Measurements from ENCODE around the gene ALG11.
"Not testable (repeated sequence)": the region's sequence is repeated elsewhere in the genome, so short reads cannot be mapped to it uniquely, and the experiment has no call there.

ALG11 gene

DNA sequence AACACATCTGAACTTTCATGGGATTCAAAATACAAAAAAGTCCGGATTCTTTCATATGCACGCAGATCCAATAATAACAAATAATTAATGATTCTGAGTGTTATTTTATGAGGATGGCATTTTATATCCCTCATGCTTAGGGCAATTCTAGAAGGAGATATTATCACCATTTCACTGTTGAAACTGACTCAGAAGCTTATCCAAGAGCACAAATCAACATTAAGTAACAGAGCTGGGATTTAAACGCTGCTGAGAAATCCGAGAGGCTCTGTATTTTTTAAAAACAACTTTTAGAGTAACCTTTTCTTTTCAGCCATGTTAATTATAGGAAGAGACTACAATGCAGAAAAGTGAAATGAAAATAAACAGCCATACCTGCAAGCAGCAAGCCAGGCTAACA lies 31.3 kb upstream of the ALG11 start:
- Histone ChIP-seq H3K36me3 (ENCODE audit: control insufficient read depth, insufficient read depth, low read length) (no peaks in the 10 kb centered on the region), H3K4me3 (ENCODE audit: low read length) (no peak overlapping the region), H3K9ac (ENCODE audit: low read length) (no peak overlapping the region), H3K9me3 (ENCODE audit: control insufficient read depth, low read length) (no peaks in the 10 kb centered on the region), H3K4me1 (ENCODE audit: control insufficient read depth, insufficient read depth, low read length) (peaks cover 27% of the 10 kb centered on the region), H3K27me3 (ENCODE audit: control insufficient read depth, insufficient read depth, low read length) (no peaks in the 10 kb centered on the region)

DNA sequence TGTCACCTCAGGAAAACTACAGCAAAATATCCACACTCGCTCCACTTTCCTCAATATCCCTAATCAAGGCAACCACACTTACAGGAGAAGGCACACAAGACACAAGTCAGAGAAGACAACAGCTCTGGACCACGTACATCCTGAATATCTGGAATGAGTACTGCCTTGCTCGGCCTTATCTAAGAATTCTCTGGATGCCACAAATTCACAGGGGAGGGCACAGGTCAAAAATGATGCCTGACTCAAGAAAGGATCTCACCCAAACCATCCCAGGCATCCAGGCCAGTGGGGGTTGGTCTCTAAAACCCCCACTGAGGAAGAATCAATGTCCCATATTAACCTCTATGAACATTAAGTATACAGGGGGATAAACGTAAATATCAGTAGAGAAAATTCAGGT lies 30.8 kb upstream of the ALG11 start:
- Histone ChIP-seq H3K9ac (ENCODE audit: low read length) (no peak overlapping the region), H3K9me3 (ENCODE audit: control insufficient read depth, low read length) (no peaks in the 10 kb centered on the region), H3K4me1 (ENCODE audit: control insufficient read depth, insufficient read depth, low read length) (peaks cover 27% of the 10 kb centered on the region), H3K36me3 (ENCODE audit: control insufficient read depth, insufficient read depth, low read length) (no peaks in the 10 kb centered on the region), H3K4me3 (ENCODE audit: low read length) (no peak overlapping the region), H3K27me3 (ENCODE audit: control insufficient read depth, insufficient read depth, low read length) (no peaks in the 10 kb centered on the region)

DNA sequence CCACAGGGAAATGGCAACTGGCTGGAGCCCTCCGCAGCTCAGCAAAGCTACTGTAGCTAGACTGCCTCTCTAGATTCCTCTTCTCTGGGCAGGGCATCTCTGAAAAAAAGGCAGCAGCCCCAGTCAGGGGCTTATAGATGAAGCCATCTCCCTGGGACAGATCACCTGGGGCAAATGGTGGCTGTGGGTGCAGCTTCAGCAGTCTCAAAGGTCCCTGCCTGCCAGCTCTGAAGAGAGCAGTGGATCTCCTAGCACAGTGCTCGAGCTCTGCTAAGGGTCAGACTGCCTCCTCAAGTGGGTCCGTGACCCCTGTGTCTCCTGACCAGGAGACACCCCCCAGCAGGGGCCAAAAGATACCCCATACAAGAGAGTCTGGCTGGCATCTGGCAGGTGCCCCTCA lies 28.9 kb upstream of the ALG11 start:
- peaks cover 26% of the 10 kb centered on the region for H3K4me1 ChIP-seq (ENCODE audit: control insufficient read depth, insufficient read depth, low read length)
- not testable (repeated sequence) for H3K4me3 ChIP-seq (ENCODE audit: low read length); H3K36me3 ChIP-seq (ENCODE audit: control insufficient read depth, insufficient read depth, low read length); H3K9me3 ChIP-seq (ENCODE audit: control insufficient read depth, low read length); H3K27me3 ChIP-seq (ENCODE audit: control insufficient read depth, insufficient read depth, low read length); H3K9ac ChIP-seq (ENCODE audit: low read length)

DNA sequence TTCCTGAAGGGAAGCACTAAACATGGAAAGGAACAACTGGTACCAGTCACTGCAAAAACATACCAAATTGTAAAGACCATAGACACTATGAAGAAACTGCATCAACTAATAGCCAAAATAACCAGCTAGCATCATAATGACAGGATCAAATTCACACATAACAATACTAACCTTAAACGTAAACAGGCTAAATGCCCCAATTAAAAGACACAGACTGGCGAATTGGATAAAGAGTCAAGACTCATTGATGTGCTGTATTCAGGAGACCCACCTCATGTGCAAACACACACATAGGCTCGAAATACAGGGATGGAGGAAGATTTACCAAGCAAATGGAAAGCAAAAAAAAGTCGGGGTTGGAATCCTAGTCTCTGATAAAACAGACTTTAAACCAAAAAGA lies 27.3 kb upstream of the ALG11 start:
- H3K9me3 ChIP-seq (ENCODE audit: control insufficient read depth, low read length); H3K27me3 ChIP-seq (ENCODE audit: control insufficient read depth, insufficient read depth, low read length); H3K4me3 ChIP-seq (ENCODE audit: low read length); H3K9ac ChIP-seq (ENCODE audit: low read length); H3K36me3 ChIP-seq (ENCODE audit: control insufficient read depth, insufficient read depth, low read length): not testable (repeated sequence)
- peaks cover 11% of the 10 kb centered on the region for H3K4me1 ChIP-seq (ENCODE audit: control insufficient read depth, insufficient read depth, low read length)

DNA sequence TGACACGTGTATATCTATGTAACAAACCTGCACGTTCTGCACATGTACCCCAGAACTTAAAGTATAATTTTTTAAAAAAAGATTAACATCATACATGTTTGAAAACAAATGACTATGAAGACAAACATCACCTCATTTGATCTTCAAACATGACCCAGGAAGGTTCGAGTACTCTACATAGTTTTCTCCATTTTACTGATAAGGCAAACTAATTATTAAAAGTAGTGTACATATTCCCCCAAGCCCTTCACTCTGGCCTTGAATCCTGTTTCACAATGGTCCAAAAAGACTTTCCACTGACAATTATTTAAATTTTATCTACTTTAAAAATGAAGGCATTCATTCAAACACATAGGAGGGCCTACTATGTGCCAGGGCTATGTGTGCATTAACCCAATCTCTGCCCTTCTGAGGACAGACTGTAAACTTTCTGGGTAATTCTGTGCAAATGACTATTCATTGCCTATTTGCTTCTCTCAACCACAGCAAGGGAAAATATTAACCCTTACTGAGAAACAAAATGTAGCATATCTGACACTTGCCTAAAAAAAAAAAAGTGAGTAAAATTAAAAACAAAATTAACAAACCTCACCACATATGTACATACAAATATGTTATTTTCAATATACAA lies 23.1 kb upstream of the ALG11 start:
- Histone ChIP-seq H3K36me3 (ENCODE audit: control insufficient read depth, insufficient read depth, low read length) (no peaks in the 10 kb centered on the region), H3K9ac (ENCODE audit: low read length) (no peak overlapping the region), H3K4me3 (ENCODE audit: low read length) (no peak overlapping the region), H3K9me3 (ENCODE audit: control insufficient read depth, low read length) (no peaks in the 10 kb centered on the region), H3K27me3 (ENCODE audit: control insufficient read depth, insufficient read depth, low read length) (no peaks in the 10 kb centered on the region), H3K4me1 (ENCODE audit: control insufficient read depth, insufficient read depth, low read length) (no peaks in the 10 kb centered on the region)

DNA sequence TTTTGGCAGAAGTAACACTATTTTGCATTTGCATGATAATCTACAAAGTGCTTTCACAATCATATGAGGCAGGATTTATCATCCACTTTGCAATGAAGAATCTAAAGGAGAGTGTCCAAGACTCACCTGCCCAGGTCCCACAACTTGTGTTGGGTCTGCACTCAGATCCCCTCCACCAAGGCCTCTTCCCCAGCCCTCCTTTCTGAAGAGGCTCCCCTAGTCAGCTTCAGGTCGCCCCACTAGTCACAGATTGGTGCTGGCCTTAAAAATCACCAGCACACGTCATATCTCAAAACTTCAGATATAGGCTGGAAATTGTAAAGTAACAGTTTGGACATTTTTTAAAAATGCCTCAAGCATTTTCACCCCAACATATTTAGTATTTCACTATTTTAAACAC lies 18.5 kb upstream of the ALG11 start:
- Histone ChIP-seq H3K9ac (ENCODE audit: low read length) (no peak overlapping the region), H3K27me3 (ENCODE audit: control insufficient read depth, insufficient read depth, low read length) (no peaks in the 10 kb centered on the region), H3K36me3 (ENCODE audit: control insufficient read depth, insufficient read depth, low read length) (no peaks in the 10 kb centered on the region), H3K4me1 (ENCODE audit: control insufficient read depth, insufficient read depth, low read length) (peaks cover 36% of the 10 kb centered on the region), H3K4me3 (ENCODE audit: low read length) (no peak overlapping the region), H3K9me3 (ENCODE audit: control insufficient read depth, low read length) (no peaks in the 10 kb centered on the region)

DNA sequence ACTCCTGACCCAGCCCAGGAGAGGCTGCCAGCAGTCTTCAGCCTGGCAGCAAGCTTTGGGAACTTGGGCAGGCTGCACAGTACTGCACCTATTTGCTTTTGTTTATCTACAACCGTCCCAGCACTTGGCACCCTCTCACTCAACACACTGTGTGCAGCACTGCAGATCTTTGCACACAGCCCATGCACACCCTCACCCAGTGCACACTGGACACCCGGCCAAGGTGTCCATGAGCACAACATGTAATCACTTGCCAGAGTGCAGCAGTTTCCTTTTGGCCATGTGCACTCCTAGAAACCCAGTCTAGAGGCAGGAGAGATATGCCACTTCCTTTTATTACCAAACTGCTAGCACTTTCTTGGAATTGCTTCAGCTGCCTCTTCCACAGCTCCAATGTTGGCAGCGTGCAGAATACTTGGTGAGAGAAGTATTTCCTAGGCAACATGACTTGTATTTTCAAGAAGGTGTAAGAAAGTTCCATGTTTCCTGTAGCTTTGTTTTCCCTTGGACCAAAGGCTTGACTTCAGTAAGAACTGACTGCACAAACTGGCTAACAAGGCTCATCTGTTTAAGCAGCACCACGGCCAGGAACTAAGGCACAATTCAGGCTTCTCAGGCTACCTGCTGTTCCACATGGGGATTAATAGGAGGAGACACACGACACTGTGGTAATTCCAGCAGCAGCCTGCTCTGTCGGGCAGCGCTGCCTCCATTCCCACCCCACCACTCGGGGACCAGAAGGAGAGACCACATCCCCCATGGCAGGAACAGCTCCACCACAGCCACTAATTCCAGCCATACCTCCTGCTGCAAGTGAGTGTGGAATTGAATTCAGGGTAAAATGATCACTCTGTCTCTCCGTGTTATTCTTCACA lies 16.3 kb upstream of the ALG11 start:
- H3K4me3 ChIP-seq (ENCODE audit: low read length): no peak overlapping the region

DNA sequence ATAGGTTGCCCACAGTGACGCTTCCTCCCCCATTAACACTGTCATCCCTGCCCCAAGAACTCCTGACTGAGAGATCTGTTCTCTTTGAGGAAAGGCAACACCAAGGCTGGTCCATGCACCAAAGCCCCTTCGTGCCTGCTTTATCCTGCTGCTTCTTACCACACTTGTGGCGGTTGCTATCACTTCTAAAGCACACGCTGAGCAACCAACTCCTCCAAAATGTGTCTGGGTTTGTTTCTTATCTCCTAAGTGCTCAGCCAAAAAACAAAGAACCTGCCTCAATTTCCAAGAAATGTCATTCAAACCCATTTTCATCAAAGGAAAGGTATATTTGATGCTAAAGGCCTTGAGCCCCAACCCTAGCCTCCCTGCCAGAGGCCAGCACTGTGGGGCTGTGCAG lies 15.6 kb upstream of the ALG11 start:
- H3K4me3 ChIP-seq (ENCODE audit: low read length): no peak overlapping the region
- peak overlapping the region; percentile 44 for H3K9ac ChIP-seq (ENCODE audit: low read length)
- peaks cover 57% of the 10 kb centered on the region for H3K4me1 ChIP-seq (ENCODE audit: control insufficient read depth, insufficient read depth, low read length)
- no peaks in the 10 kb centered on the region for H3K36me3 ChIP-seq (ENCODE audit: control insufficient read depth, insufficient read depth, low read length)
- H3K27me3 ChIP-seq (ENCODE audit: control insufficient read depth, insufficient read depth, low read length): no peaks in the 10 kb centered on the region
- H3K9me3 ChIP-seq (ENCODE audit: control insufficient read depth, low read length): no peaks in the 10 kb centered on the region

More for the DNA sequence above, 16.3 kb upstream of the ALG11 start:
- Histone ChIP-seq H3K36me3 (ENCODE audit: control insufficient read depth, insufficient read depth, low read length) (no peaks in the 10 kb centered on the region), H3K4me1 (ENCODE audit: control insufficient read depth, insufficient read depth, low read length) (peaks cover 57% of the 10 kb centered on the region), H3K9ac (ENCODE audit: low read length) (peak overlapping the region; percentile 44), H3K27me3 (ENCODE audit: control insufficient read depth, insufficient read depth, low read length) (no peaks in the 10 kb centered on the region), H3K9me3 (ENCODE audit: control insufficient read depth, low read length) (no peaks in the 10 kb centered on the region)

DNA sequence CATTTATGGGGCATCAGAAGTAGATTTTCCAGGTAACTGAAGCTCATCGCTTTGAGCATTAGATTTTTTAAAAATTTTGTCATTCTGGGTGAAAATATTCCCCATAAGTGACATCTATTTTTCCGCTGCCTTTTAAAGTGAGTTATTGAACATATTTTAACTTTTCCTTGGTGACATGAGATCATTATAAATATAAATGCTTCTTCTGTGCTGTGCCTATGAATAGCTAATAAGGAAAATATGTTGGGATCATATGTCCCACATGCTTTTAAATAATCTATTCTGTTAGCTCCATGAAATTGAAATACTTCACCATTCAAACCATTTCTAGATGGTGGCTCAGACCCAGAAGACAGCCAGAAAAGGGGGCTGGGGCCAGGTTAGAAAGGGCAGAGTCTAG lies 15.0 kb upstream of the ALG11 start:
- no peaks in the 10 kb centered on the region for H3K27me3 ChIP-seq (ENCODE audit: control insufficient read depth, insufficient read depth, low read length)
- no peak overlapping the region for H3K4me3 ChIP-seq (ENCODE audit: low read length)
- peaks cover 57% of the 10 kb centered on the region for H3K4me1 ChIP-seq (ENCODE audit: control insufficient read depth, insufficient read depth, low read length)
- no peak overlapping the region for H3K9ac ChIP-seq (ENCODE audit: low read length)
- H3K36me3 ChIP-seq (ENCODE audit: control insufficient read depth, insufficient read depth, low read length): no peaks in the 10 kb centered on the region
- H3K9me3 ChIP-seq (ENCODE audit: control insufficient read depth, low read length): no peaks in the 10 kb centered on the region

DNA sequence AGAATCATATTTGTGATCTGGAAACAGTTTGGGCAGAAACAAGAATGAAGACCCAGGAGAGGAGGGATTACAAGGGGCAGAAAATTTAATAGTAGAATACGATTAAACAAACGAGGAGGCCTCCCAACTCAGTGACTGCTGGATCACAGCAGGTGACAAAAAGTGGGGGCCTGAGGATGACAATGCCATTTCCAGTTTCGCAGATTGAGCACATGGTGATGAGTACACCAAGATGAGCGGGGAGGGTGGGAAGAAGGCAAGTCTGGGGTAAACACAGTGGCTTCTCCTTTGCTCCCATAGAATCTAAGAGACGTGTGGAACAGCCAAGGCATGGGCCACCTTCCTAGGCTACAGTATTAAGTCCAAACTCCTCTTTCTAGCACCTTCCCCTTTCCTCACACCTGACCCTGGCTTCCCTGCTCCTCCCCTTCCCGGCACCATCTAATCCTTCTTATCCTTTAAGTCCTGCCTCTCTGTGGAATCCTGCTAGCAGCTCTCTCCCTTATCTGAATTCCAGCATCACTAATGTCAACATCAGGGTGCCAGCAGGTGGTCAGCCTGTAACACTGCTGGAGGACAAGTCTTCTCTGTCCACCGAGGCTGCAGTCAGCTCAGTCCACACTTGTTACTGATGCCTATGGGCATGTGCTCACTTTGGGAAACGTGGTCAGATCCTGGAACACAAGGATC lies 14.4 kb upstream of the ALG11 start:
- no peak overlapping the region for H3K4me3 ChIP-seq (ENCODE audit: low read length)
- no peaks in the 10 kb centered on the region for H3K36me3 ChIP-seq (ENCODE audit: control insufficient read depth, insufficient read depth, low read length)
- H3K4me1 ChIP-seq (ENCODE audit: control insufficient read depth, insufficient read depth, low read length): peaks cover 59% of the 10 kb centered on the region
- H3K27me3 ChIP-seq (ENCODE audit: control insufficient read depth, insufficient read depth, low read length): no peaks in the 10 kb centered on the region
- no peak overlapping the region for H3K9ac ChIP-seq (ENCODE audit: low read length)
- no peaks in the 10 kb centered on the region for H3K9me3 ChIP-seq (ENCODE audit: control insufficient read depth, low read length)

DNA sequence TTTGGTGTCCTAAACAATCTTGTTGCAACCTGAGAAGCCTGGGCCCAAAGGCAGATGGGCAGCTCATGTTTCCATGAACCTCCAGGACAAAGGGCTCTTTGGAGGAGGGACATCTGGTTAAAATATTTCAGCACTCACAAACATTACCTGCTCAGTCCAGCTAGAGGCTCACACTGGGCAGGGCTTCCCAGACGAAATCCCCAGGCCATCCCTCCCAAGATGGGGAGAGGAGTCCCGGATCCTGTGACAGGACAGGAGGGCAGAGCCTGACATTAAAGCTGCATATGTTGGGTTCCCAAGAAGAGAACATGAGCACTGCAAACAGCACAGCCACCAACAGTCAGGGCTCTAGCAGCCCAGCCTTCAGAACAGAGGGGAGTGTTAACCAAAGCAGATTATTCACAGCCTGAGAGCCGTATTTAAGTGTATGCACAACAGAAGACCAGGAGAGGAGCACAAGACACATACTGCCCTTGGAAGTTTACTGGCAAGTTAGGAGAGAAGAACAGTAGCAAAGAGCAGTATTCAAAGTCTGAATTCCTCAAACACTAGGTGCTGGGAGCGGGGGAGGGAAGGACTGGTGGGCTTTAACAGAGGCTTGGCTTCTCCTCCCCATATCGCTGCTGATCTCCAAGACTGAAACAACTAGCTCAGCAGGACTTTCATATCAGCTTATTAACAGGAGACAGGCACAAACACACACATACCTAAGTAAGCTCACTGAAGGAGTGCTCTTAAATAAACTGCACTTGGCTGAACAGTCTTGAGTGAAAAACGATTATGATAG lies 13.3 kb upstream of the ALG11 start:
- Histone ChIP-seq H3K4me3 (ENCODE audit: low read length) (no peak overlapping the region), H3K36me3 (ENCODE audit: control insufficient read depth, insufficient read depth, low read length) (no peaks in the 10 kb centered on the region), H3K9ac (ENCODE audit: low read length) (peak overlapping the region; percentile 3), H3K4me1 (ENCODE audit: control insufficient read depth, insufficient read depth, low read length) (peaks cover 70% of the 10 kb centered on the region), H3K27me3 (ENCODE audit: control insufficient read depth, insufficient read depth, low read length) (no peaks in the 10 kb centered on the region), H3K9me3 (ENCODE audit: control insufficient read depth, low read length) (no peaks in the 10 kb centered on the region)
